GM21717 (cell line): Measurements from ENCODE around the gene LRRC55.

Experiments used
- ATAC-seq: cut with Tn5 transposase; IDR thresholded peaks from one replicate; pipeline ENCODE4 v1.9.1; 2021; ENCODE audit warnings: mild to moderate bottlenecking, moderate library complexity; ENCODE audit not compliant: unreplicated experiment

The LRRC55 gene

GRCh38 chr11:57200917-57201316, 19.2 kb downstream of the LRRC55 start:
- no peak for ATAC-seq

DNA sequence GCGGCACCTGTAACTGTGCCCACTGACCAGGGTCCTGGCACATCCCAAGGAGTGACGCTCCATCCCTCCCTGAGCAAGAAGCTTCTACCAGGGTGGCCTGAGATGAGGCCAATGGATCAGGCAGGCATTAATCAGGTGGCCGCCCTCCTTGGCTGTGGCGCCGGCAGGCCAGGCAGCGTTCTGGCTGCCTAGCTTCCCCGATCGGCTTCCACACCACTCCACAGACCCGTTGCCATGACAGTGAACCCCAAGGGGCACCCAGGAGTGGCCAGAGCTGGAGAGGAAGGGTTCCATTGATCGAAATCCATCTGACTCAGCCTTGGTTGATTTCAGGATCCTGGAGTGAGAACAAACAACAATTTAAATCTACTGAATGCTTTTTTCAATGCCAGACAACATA, 20.5 kb downstream of the LRRC55 start:
- no peak for ATAC-seq

DNA sequence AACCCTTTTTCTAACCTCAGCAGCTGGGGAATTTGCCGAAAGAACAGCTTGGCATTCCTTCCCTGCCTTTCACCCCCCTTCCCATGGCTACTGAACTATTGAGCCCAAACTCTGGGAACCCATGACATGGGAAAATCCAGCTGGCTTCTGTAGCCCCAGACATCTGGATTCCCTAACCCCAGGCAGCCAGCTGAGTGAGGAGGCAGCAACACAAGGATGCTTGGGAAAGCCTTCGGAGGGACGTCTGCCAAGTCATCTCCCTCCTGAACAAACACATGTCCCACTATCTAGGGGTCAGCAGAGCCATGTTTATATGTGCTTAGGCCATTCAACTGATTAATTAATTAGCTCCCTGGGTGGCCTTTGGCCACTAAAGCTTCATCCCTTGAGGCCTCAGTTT, 21.6 kb downstream of the LRRC55 start:
- ATAC-seq, result no peak

- no peak for ATAC-seq
These were observed 22.2 kb downstream of the LRRC55 start for GRCh38 chr11:57203882-57204480.

DNA sequence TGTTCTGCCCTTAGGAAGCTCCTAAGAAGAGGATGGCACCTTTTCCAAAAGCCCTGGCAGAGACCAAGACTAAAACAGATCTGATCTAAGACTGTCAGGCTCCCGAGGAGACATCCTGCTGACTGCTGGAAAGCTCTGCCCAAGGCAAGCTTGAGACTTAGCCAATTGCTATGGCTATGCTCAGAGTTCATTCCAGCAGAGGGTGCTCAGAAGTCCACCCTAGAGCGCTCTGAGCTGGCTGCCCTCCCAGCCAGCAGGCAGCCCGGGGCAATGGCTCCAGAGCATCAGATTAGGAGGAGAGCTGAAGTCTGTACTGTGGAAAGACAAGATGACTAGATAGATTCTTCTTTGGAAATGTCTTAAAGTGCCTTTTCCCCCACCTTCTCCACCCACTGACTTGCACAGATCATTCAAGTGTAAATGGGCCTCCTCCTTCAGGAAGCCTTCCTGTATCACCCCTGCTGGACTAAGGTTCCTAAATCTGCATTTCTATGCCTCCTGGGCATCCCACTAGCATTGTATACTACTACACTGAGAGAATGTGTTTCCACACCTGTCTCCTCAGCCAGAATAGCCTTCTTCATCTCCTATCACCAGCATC, 23.4 kb downstream of the LRRC55 start:
- no peak for ATAC-seq

GRCh38 chr11:57207168-57207567, 25.4 kb downstream of the LRRC55 start:
- no peak for ATAC-seq

GRCh38 chr11:57210781-57211180, 29.0 kb downstream of the LRRC55 start:
- ATAC-seq, result no peak

- no peak for ATAC-seq
These were observed 31.8 kb downstream of the LRRC55 start for GRCh38 chr11:57213342-57214097.

GRCh38 chr11:57214098-57214417, 32.3 kb downstream of the LRRC55 start:
- ATAC-seq, result no peak

DNA sequence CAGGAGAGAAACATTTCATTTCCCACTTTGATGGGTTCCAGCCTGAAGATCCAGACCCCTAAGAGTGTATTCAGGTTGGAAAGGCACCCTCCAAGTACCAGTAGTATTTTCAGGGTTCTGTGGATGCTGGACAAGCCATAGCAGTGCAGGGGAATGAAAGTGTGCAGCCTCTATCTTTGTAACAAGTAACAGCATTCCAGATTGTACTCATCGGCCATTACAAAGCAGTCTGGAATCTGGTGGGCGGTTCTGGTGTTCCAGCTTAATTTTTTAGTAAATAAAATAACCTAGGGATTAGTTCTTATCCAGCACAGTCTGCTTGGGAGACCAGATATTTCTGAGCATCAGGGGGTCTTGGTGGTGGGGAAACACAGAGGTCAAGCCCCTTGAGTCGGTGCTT, 32.7 kb downstream of the LRRC55 start:
- no peak for ATAC-seq

GRCh38 chr11:57216463-57216862, 34.7 kb downstream of the LRRC55 start:
- no peak for ATAC-seq

GRCh38 chr11:57217053-57217452, 35.3 kb downstream of the LRRC55 start:
- no peak for ATAC-seq

DNA sequence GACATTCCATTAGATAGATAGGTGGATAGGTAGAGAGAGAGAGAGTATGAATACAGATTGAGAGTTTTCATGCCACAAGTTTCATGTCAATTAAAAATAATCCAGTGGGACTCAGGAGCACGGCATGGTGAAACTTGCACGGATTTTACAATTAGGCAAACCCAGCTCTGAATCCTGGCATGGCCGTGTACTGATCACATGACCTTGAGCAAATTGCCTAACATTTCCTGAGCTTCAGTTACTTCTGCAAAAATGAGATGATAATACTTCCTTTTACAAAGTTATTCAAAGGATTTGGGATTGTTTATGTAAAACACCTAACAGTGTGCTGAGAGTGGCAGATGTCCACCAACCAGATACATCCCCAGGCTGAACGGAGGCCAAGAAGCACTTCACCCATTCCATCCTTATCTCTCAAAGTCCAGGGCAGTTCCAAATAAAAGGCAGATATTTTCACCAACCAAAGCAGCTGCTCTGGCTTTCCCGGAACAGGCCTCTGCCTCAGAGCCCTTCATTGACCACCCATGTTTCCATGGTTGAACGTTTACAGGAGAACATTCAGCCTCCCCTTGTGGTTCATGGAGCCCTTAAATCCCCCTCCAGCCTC, 37.4 kb downstream of the LRRC55 start:
- no peak for ATAC-seq

DNA sequence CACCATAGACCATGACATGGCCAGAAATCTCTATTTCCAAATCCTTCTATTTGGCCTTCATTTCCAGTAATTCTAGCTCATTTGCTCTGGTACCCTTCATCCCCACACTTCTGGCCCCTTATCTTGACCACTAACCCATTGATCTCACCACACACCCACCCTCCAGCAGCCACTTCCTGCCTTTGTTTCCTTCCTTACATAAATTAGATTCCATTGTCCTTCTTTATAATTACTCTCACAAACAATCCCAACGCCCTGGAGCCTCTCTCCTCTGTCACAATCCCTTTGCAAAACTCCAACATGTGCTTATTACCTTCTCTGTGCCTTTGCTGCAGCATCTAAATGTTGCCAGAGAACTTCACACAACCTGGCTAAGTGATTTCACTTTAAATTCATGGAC, 40.5 kb downstream of the LRRC55 start:
- ATAC-seq, result no peak

DNA sequence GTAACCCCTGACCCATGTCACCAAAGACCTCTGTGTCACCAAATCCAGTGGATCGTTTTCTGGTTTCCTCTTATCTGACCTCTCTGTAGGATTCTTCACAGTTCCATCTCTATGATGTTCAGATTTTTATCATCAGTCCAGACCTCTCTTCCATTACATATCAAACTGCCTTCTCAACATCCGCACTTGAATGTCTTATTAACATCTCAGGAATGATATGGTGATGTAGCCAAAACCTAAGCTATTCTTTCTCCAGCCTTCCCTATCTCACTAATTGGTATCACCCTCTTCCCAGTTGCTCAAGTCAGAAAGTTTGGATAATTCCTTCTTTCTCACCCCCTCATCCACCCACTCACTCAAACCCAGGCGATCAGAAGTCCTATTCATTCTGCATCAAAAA, 41.8 kb downstream of the LRRC55 start:
- ATAC-seq, result no peak

DNA sequence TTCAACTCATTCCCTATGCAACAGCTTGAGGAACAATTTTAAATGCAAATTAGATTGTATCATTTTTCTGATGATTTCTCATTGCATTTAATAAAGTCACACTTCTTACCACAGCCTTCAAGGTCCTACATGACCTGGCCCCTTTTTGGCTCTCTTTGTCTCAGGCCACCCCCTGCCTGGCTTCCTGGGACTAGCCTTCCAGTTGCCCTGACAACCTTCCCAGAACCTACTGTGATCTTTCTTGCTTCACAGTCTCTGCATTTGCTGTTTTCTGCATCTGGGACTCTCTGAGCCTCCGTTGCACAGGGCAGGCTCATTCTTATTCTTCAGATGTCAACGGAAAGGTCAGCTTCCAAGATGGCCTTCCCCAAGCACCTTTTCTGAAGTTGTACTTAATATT, 42.4 kb downstream of the LRRC55 start:
- ATAC-seq, result no peak

GRCh38 chr11:57224537-57224936, 42.8 kb downstream of the LRRC55 start:
- no peak for ATAC-seq

DNA sequence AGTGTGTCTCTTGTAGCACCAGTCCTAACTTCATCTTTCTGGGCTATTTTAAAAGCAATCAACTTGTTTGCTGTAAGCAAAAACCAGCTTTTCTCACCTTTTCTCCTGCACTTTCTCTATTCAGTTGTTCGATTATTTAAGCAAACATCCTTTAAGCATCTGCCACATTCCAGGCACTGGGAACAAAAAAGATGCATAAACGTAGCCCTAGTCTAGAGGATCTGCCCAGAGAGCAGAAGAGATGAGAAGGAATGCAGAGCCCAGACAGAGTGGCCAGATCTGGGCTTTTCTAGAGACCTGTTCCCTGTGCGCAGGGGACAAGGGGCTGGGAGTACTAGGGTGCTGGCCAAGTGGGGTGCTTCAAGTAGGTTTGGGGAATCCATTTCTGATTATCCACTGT, 46.8 kb downstream of the LRRC55 start:
- ATAC-seq, result no peak

GRCh38 chr11:57230316-57230715, 48.6 kb downstream of the LRRC55 start:
- no peak for ATAC-seq

DNA sequence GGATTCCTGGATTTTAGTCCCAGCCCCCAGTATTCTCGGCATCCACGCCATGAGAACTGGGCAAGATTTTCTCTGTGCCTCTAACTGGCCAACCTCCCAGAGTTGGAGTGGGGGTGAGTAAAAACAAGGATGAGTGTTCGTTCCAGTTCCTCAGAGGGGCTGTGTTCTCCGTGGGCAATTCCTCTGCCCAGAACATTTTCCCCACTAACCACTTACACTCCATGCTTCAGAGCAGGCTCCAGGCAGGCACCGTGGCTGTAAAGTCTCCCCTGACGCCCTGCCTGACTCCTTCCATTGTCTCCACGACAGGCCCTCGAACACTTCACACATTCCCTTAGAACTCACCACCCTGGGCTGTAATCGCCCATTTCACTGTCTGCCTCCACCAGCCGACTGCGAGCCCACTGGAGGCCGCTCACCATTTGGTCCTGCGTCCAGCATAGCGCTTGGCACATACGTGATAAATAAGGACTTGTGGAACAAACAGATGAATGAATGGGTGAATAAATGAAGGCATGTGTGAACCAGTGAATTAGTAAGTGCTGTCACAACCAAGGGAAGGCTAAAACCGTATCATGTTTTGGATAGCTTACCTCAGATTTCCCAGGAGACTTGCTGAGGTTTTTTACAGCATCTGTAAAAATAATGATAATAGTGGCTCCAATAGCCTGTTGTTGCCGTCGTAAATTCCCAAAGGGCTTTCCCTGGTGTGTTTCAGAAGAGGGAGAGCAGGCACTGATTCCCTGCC, 49.2 kb downstream of the LRRC55 start:
- no peak for ATAC-seq

- ATAC-seq, result no peak
These were observed 49.9 kb downstream of the LRRC55 start for GRCh38 chr11:57231539-57232253.
